IMR-90 (cell line): ENCODE data around the gene ARFIP2.

Source experiments
- BHLHE40 ChIP-seq: fragments of 150-350 bp; IDR thresholded peaks from 2 replicates; pipeline ENCODE4 v1.6.1; 2016; ENCODE audit warnings: mild to moderate bottlenecking, low read depth, low read length
- CEBPB ChIP-seq: IDR thresholded peaks from 2 replicates; pipeline ENCODE4 v1.6.1; 2012; ENCODE audit warnings: low read depth, low read length, improper control_type of control experiment
- CTCF ChIP-seq: conservative IDR thresholded peaks from 2 replicates; pipeline ENCODE4 v1.5.1; 2012; ENCODE audit warnings: mild to moderate bottlenecking, low read depth, low read length, improper control_type of control experiment
- FOS ChIP-seq: fragments of 150-350 bp; IDR thresholded peaks from 2 replicates; pipeline ENCODE4 v1.6.1; 2016; ENCODE audit warnings: low read depth, low read length
- MAFK ChIP-seq: IDR thresholded peaks from 2 replicates; pipeline ENCODE4 v1.6.1; 2012; ENCODE audit warnings: low read depth, low read length, improper control_type of control experiment
- MAZ ChIP-seq: IDR thresholded peaks from 2 replicates; pipeline ENCODE4 v1.6.1; 2012; ENCODE audit warnings: low read depth, mild to moderate bottlenecking, low read length, improper control_type of control experiment, moderate library complexity, borderline replicate concordance
- MXI1 ChIP-seq: IDR thresholded peaks from 2 replicates; pipeline ENCODE4 v1.6.1; 2012; ENCODE audit warnings: low read depth, mild to moderate bottlenecking, low read length, moderate library complexity, borderline replicate concordance
- NFE2L2 ChIP-seq: fragments of 150-350 bp; IDR thresholded peaks from 2 replicates; pipeline ENCODE4 v1.6.1; 2016; ENCODE audit warnings: low read depth, mild to moderate bottlenecking, low read length
- POLR2A ChIP-seq: IDR thresholded peaks from 2 replicates; pipeline ENCODE4 v1.6.1; 2012; ENCODE audit warnings: mild to moderate bottlenecking, low read depth, low read length
- RFX5 ChIP-seq: IDR thresholded peaks from 2 replicates; pipeline ENCODE4 v1.8.0; 2012; ENCODE audit warnings: low read depth, mild to moderate bottlenecking, low read length, moderate library complexity
- SMC3 ChIP-seq: fragments of 150-350 bp; IDR thresholded peaks from 2 replicates; pipeline ENCODE4 v1.6.1; 2016; ENCODE audit warnings: low read depth, mild to moderate bottlenecking, antibody characterized with exemption, low read length, moderate library complexity
- USF2 ChIP-seq: fragments of 150-350 bp; IDR thresholded peaks from 2 replicates; pipeline ENCODE4 v1.6.1; 2017; ENCODE audit warnings: mild to moderate bottlenecking, antibody characterized with exemption, low read length, low read depth

- no peak for TF ChIP-seq POLR2A
- no peak for TF ChIP-seq CTCF
- no peak for TF ChIP-seq MAZ
- no peak for TF ChIP-seq RFX5
- TF ChIP-seq BHLHE40 = no peak
- no peak for TF ChIP-seq SMC3
- no peak for TF ChIP-seq MXI1
- no peak for TF ChIP-seq CEBPB
- no peak for TF ChIP-seq USF2
- no peak for TF ChIP-seq MAFK
- no peak for TF ChIP-seq NFE2L2
- TF ChIP-seq FOS = no peak
These were observed 24.6 kb downstream of the ARFIP2 start for GRCh38 chr11:6456361-6457073.
